ENCODE results near the gene CNTN1.
"Not testable (repeated sequence)": the region's sequence is repeated elsewhere in the genome, so short reads cannot be mapped to it uniquely, and the experiment has no call there.

Gene CNTN1

DNA sequence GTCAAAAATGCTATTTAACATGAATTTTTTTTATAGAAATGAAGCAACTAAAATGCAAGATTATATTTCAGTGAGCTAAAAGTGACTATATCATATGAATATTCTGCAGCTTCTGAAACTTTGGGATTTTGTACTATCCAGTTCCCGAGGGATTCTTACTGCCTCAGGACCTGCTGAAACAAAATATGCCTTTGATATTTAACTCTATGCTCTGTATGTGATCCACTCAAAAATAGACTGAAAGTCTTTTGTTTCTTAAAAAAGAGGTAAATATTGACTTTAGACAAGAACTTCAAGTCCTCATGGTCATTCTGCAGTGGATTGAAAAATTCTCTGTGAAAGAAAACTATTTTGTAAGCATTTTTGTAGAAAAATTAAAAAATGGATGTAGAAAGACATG, 22.4 kb downstream of the CNTN1 start:
- FAIRE-seq, result no peak
- no peak for TF ChIP-seq TAF1 (IDR thresholded peaks at IDR 0.05; ENCODE audit: borderline replicate concordance, low read depth, low read length)
- no peak for TF ChIP-seq POLR2AphosphoS5 (IDR thresholded peaks at IDR 0.05; ENCODE audit: low read depth, low read length)
- no peak for TF ChIP-seq POLR2A (IDR thresholded peaks at IDR 0.05; ENCODE audit: low read depth, low read length)
- no peak for DNase-seq (ENCODE audit: insufficient read length)

DNA sequence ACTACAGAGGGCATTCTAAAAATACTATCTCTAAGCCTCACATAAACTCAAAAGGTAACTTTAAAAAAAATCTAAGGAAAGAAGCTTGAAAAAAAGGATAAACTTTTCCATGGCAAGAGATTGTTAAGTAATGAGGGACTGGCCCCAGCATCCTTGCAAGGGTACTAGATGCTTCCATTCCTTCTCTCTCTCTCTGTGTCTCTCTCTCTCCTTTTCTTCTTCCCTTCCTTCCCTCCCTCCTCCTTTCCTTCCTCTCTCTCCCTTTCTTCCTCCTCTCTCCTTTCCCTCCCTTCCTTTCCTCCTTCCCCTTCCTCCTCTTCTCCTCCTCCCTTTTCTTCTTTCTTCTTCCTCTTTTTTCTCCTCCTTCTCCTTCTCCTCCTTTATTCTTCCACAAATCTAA, 23.8 kb downstream of the CNTN1 start:
- no peak for FAIRE-seq
- no peak for TF ChIP-seq TAF1 (IDR thresholded peaks at IDR 0.05; ENCODE audit: borderline replicate concordance, low read depth, low read length)
- no peak for TF ChIP-seq POLR2AphosphoS5 (IDR thresholded peaks at IDR 0.05; ENCODE audit: low read depth, low read length)
- TF ChIP-seq POLR2A (IDR thresholded peaks at IDR 0.05; ENCODE audit: low read depth, low read length), result no peak

DNA sequence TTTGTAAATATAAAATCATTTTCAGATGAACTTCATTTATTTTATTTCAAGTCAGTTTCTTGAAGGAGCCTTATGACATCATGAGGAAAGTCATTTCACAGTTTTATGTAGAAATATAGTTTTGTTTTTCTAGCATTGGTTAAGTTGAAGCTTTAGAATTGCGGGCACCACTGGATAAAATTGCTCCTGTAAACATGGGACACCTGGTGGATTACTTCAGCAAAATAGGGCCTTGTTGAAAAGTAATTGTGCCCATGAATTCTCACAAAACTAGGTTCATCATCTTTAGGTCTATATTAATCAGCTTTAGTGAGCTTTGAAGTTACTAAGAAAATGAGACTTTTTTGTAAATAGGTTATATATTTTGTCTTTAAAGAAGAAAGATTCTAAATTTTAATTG, 25.3 kb downstream of the CNTN1 start:
- TF ChIP-seq POLR2A (IDR thresholded peaks at IDR 0.05; ENCODE audit: low read depth, low read length) (no peak), POLR2AphosphoS5 (IDR thresholded peaks at IDR 0.05; ENCODE audit: low read depth, low read length) (no peak), TAF1 (IDR thresholded peaks at IDR 0.05; ENCODE audit: borderline replicate concordance, low read depth, low read length) (no peak)
- no peak for DNase-seq (ENCODE audit: insufficient read length)

More for the DNA sequence above, 23.8 kb downstream of the CNTN1 start:
- no peak for DNase-seq (ENCODE audit: insufficient read length)

DNA sequence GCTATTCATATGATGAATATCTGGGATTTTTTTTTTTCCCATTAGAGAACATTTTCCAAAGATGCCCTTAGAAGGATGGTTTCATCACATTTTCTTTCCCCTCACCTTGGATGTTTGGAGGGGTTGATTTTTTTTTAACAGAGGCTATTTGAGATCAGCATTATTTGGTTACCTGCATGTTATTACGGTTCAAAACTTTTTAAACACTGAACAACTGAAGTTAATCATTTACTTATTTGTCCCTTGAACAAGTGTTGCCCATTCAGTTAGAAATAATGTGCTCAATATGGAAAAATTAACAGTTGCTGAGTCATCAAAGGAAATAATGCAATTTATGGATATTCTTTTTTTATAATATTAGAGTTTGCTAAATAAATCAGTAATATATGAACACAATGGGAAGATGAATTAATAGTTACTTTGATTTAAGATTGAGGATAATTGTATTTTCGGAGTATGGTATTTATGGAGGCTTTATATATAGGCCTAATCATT, 26.7 kb downstream of the CNTN1 start:
- TF ChIP-seq TAF1 (IDR thresholded peaks at IDR 0.05; ENCODE audit: borderline replicate concordance, low read depth, low read length) (no peak), POLR2AphosphoS5 (IDR thresholded peaks at IDR 0.05; ENCODE audit: low read depth, low read length) (no peak), POLR2A (IDR thresholded peaks at IDR 0.05; ENCODE audit: low read depth, low read length) (no peak)
- no peak for DNase-seq (ENCODE audit: insufficient read length)
- FAIRE-seq, result no peak

More for the DNA sequence above, 25.3 kb downstream of the CNTN1 start:
- FAIRE-seq, result no peak

DNA sequence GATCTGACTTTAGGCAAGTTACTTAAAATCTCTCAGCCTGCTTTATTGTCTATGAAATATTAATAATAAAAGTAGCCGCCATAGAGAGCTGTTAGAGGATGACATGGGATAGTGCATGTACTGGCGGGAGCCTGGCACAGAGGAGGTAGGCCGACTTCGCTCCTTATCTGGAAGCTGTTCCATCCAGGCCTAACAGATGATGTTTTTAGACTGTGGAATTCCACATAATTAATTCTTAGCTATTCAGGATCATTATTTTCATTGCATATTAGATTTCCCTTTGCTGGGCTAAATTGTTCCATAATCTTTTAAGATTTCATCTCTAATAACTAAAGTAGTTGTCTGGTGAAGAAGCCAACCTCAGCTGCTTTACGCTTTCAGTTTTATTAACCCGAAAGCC, 30.8 kb downstream of the CNTN1 start:
- no peak for DNase-seq (ENCODE audit: insufficient read length)
- FAIRE-seq, result no peak
- TF ChIP-seq POLR2AphosphoS5 (IDR thresholded peaks at IDR 0.05; ENCODE audit: low read depth, low read length) (no peak), POLR2A (IDR thresholded peaks at IDR 0.05; ENCODE audit: low read depth, low read length) (no peak), TAF1 (IDR thresholded peaks at IDR 0.05; ENCODE audit: borderline replicate concordance, low read depth, low read length) (no peak)

DNA sequence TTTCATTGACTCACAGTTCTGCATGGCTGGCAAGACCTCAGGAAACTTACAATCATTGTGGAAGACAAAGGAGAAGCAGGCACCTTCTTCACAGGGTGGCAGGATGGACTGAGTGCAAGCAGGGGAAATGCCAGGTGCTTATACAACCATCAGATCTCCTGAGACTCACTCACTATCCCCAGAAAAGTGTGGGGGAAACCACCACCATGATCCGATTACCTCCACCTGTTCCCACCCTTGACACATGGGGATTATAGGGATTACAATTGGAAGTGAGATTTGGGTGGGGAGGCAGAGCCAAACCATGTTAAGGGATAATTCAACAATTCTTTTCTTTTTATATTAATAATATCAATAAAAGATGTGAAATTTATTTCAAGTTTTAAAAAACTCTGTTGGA, 34.1 kb downstream of the CNTN1 start:
- DNase-seq (ENCODE audit: insufficient read length) (no peak), FAIRE-seq (no peak)
- TF ChIP-seq POLR2A (IDR thresholded peaks at IDR 0.05; ENCODE audit: low read depth, low read length) (no peak), POLR2AphosphoS5 (IDR thresholded peaks at IDR 0.05; ENCODE audit: low read depth, low read length) (no peak), TAF1 (IDR thresholded peaks at IDR 0.05; ENCODE audit: borderline replicate concordance, low read depth, low read length) (no peak)

DNA sequence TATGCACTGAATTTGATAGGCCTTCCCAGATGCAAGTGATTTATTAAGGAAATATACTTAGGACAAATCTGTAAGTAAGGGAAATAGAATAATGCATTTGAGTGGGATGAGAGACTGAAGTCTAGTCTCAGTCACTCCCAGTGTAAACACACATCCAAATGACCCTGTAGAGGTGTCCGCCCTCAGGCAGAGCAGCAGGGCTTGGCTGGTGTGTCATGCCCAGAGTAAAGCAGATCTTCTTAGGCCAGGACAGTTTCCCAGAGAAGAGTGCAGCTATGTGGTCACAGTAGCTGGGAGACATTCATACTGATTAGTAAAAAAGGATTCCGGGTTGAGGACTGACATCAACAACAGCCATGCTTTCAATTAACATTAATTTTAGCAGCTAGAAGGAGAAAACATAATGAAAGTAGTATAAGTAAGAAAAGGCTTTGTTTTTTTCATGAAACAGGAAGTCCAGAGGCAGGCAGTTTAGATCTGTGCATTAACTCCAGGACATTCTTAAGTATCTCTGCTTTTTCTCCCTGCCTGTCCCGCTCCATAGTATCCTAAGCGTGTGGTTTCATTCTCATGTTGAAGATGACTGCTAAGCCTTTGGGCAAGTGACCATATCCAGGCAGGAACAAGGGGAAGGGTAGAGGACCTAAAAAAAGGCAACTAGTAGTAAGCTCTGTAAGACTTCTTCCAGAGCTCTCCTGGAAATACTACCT, 35.7 kb downstream of the CNTN1 start:
- DNase-seq (ENCODE audit: insufficient read length) (no peak), FAIRE-seq (no peak)
- TF ChIP-seq POLR2AphosphoS5 (IDR thresholded peaks at IDR 0.05; ENCODE audit: low read depth, low read length), result no peak
- no peak for TF ChIP-seq POLR2A (IDR thresholded peaks at IDR 0.05; ENCODE audit: low read depth, low read length)
- TF ChIP-seq TAF1 (IDR thresholded peaks at IDR 0.05; ENCODE audit: borderline replicate concordance, low read depth, low read length), result no peak

DNA sequence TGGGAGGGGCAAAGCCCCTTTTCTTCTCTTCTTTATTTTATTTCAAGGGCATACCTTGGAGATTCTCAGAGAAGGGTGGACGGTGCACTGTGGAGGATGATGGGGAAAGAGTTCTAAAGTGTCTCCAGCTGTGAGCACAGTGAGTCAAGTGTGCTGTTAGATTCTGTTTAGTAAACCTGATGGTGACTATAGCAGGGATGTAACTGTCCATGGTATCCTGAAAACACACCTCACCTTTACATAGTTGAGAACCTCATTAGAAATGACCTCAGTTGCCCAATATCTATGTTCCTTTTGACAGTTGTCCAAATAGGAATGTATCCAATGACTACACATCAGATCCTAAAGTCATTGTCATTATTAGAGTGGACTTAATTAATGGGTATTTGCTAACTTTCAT, 38.0 kb downstream of the CNTN1 start:
- FAIRE-seq (no peak), DNase-seq (ENCODE audit: insufficient read length) (no peak)
- TF ChIP-seq POLR2A (IDR thresholded peaks at IDR 0.05; ENCODE audit: low read depth, low read length) (no peak), TAF1 (IDR thresholded peaks at IDR 0.05; ENCODE audit: borderline replicate concordance, low read depth, low read length) (no peak), POLR2AphosphoS5 (IDR thresholded peaks at IDR 0.05; ENCODE audit: low read depth, low read length) (no peak)

DNA sequence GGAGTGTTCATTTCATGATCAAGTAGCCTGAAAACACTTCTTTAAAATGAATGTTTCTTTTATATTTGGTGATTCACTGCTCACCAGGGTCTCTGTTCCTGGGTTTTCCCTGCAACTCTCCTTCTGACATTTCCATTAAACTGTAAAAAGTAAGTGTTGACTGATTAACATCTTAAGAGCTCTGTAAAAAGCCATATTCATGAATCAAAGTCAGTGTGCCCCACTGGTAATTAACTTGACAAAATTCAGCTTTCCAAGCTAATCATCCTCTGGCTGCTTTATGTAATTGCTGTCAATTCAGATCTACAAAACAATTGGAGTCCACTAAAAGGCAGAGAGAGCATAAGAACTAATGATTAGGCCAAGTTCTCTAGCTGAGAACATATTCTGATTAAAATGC, 41.6 kb downstream of the CNTN1 start:
- DNase-seq (ENCODE audit: insufficient read length), result no peak
- FAIRE-seq, result no peak
- TF ChIP-seq TAF1 (IDR thresholded peaks at IDR 0.05; ENCODE audit: borderline replicate concordance, low read depth, low read length) (no peak), POLR2A (IDR thresholded peaks at IDR 0.05; ENCODE audit: low read depth, low read length) (no peak), POLR2AphosphoS5 (IDR thresholded peaks at IDR 0.05; ENCODE audit: low read depth, low read length) (no peak)

DNA sequence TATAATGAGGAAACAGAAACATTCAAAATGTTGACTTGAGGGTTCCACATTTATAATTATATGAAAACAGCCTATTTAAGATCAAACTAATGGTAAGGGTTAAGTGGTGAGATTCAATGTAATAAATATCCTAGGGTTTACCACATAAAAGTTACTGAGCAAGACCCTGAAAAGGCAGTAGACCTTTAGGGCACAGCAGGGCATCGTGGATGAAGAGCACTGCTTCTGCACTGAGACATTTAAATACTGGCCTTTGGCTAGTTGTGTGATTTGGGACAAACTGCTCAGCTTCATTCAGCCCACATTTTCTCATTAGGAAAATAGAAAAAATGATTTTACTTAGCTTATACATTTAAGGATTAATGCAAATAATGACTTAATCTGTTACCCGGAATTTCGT, 42.0 kb downstream of the CNTN1 start:
- FAIRE-seq (no peak), DNase-seq (ENCODE audit: insufficient read length) (no peak)

DNA sequence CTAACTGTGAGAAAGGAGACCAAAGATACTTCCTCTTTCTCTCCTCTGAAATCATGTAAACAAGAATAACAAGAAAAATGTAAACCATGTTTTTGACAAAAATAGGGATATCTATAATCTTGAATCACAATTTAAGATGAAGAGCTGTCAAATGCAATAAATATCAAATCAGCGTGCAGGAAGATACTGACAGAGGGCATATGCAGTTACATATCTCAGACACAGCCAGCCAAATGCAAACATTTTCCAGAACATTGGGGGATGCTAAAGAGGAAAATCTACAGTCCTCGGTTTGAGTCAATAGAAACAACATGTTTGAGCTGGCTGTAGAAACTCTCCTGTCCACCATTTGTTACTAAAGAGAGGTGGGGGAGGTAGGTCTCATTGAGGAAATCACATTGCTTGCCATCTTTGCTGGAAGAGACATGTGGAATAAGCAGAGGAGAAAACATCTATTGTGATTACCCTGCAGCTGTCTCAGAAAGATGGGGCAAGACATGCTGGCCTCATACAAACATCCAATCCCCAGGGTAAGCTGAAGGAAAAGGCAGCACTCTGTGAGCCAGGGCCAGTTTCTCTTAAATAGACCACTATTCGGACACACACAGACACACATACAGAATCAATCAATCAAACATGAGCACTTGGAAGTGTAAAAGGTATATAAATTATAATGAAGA, 43.5 kb downstream of the CNTN1 start:
- TF ChIP-seq POLR2A (IDR thresholded peaks at IDR 0.05; ENCODE audit: low read depth, low read length), result no peak
- no peak for TF ChIP-seq POLR2AphosphoS5 (IDR thresholded peaks at IDR 0.05; ENCODE audit: low read depth, low read length)
- TF ChIP-seq TAF1 (IDR thresholded peaks at IDR 0.05; ENCODE audit: borderline replicate concordance, low read depth, low read length), result no peak
- FAIRE-seq, result peak; percentile 33

More for the DNA sequence above, 42.0 kb downstream of the CNTN1 start:
- no peak for TF ChIP-seq TAF1 (IDR thresholded peaks at IDR 0.05; ENCODE audit: borderline replicate concordance, low read depth, low read length)
- TF ChIP-seq POLR2AphosphoS5 (IDR thresholded peaks at IDR 0.05; ENCODE audit: low read depth, low read length), result no peak
- TF ChIP-seq POLR2A (IDR thresholded peaks at IDR 0.05; ENCODE audit: low read depth, low read length), result no peak

DNA sequence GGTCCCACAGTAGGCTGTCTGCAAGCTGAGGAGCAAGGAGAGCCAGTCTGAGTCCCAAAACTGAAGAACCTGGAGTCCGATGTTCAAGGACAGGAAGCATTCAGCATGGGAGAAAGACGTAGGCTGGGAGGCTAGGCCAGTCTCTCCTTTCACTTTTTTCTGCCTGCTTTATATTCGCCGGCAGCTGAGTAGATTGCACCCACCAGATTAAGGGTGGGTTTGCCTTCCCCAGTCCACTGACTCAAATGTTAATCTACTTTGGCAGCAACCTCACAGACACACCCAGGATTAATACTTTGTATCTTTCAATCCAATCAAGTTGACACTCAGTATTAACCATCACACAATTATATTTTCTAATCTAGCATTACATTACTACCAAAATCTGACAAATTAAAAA, 45.2 kb downstream of the CNTN1 start:
- not testable (repeated sequence) for FAIRE-seq; DNase-seq (ENCODE audit: insufficient read length)

More for the DNA sequence above, 43.5 kb downstream of the CNTN1 start:
- no peak for DNase-seq (ENCODE audit: insufficient read length)
